Left lung (tissue), 10 donors: ENCODE data around the gene FBLIM1. TPM values are rescaled to one million over a fixed set of nuclear protein-coding genes. Genes with fewer than 3 reads are reported as not detected.
A peak's percentile ranks its signal among the peaks of the same experiment; 100 is the strongest.

Source experiments
- ATAC-seq: fragments of 200-7000 bp; cut with Tn5 transposase; one replicate; pipeline ENCODE4 v1.9.1; 2020; ENCODE audit warnings: moderate library complexity
- DNase-seq, 4 donors: peaks; one replicate each; pipeline ENCODE4 v3.0.0-alpha.2; 2013 to 2020
- H3K27ac ChIP-seq, 2 donors: fragments of 200-600 bp; sonication (generic) in 1 of 2; one replicate each; pipeline versions ENCODE4 v1.5.0 to v1.8.0; 2020 to 2021
- H3K27me3 ChIP-seq, 2 donors: fragments of 200-600 bp; sonication (generic) in 1 of 2; one replicate each; pipeline versions ENCODE4 v1.5.0 to v1.8.0; 2020 to 2021
- H3K36me3 ChIP-seq, 2 donors: fragments of 200-600 bp; sonication (generic) in 1 of 2; one replicate each; pipeline versions ENCODE4 v1.5.0 to v1.8.0; 2020 to 2021
- H3K4me1 ChIP-seq, 2 donors: fragments of 200-600 bp; one replicate each; pipeline ENCODE4 v1.8.0; 2021
- H3K4me3 ChIP-seq, 2 donors: fragments of 200-600 bp; sonication (generic) in 1 of 2; one replicate each; pipeline versions ENCODE4 v1.5.0 to v1.8.0; 2020 to 2021; ENCODE audit warnings: mild to moderate bottlenecking in 1 of 2
- H3K9me3 ChIP-seq, 2 donors: fragments of 200-600 bp; sonication (generic) in 1 of 2; one replicate each; pipeline versions ENCODE4 v1.5.0 to v1.8.0; 2020 to 2021
- intact Hi-C, 2 donors: fragments of 100-400 bp; cut with DNase I; formaldehyde crosslinking; loops; one replicate each; pipeline versions ENCODE4 v1.11.2 to v1.14.2; 2022
- polyA plus RNA-seq, 6 donors: library from polyadenylated mRNA; unstranded; fragments of 120-200 nt; gene quantifications; one replicate each; pipeline ENCODE4 v1.2.1, GENCODE V29; 2013; ENCODE audit not compliant: insufficient read length in 6 of 6
- total RNA-seq, 2 donors: library from RNA; stranded (reverse); fragmentation: NEBNext Ultra II Directional; extraction: Animal tissue kit (Norgen Biotek cat#: 25700); gene quantifications; one replicate each; pipeline ENCODE4 v1.2.1, GENCODE V29; 2021
- TF ChIP-seq, protein P1 (sequence below), 2 donors: fragments of 200-600 bp; sonication (generic) in 1 of 2; IDR thresholded peaks; one replicate each; pipeline versions ENCODE4 v1.5.0 to v1.8.0; 2021; ENCODE audit warnings: antibody characterized with exemption in 2 of 2
- donor health status: DM: no; HTN: yes; CAD: no.
- donor health status: DM: no; HTN: no; CAD: no.

The FBLIM1 gene
- total and polyA plus RNA-seq, 8 donors = 52.3 to 90.0 (median 69.0) TPM

DNA sequence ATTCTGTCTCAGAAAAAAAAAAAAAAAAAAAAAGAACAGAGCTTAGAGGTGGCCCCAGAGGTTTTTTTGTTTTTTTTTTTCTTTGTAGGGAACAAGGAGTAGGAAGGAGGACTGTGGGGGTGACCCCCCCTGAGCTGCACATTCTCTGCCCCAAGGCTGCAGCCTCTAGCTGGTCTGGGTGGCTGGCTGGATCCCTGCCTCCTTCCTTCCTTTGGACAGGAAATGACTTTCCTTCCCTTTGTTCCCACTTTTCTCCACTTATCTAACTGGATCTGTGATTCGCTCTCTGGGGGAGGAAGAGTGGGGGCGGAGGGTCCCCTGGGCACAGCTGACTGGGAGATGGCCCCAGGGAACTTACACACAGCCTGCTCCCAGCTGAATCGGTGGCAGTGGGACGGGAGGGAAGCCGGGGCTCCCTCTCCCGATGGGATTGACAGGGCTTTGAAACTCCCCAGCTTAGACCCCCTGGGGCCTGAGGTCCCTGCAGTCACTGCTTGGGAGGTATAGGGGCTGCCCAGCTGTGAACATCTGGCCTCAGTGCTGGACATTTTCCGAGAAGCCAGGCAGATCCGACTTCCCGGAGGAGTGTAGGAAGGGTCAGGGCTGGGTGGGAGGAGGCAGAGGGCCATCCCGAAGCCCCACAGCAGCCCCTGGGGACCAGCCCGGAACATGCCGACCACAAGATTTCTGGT is 2.1 kb downstream of the FBLIM1 start:
- peaks cover 14 to 69% of the 10 kb centered on the region in 2 donors for H3K27me3 ChIP-seq
- TF ChIP-seq, protein P1, sequence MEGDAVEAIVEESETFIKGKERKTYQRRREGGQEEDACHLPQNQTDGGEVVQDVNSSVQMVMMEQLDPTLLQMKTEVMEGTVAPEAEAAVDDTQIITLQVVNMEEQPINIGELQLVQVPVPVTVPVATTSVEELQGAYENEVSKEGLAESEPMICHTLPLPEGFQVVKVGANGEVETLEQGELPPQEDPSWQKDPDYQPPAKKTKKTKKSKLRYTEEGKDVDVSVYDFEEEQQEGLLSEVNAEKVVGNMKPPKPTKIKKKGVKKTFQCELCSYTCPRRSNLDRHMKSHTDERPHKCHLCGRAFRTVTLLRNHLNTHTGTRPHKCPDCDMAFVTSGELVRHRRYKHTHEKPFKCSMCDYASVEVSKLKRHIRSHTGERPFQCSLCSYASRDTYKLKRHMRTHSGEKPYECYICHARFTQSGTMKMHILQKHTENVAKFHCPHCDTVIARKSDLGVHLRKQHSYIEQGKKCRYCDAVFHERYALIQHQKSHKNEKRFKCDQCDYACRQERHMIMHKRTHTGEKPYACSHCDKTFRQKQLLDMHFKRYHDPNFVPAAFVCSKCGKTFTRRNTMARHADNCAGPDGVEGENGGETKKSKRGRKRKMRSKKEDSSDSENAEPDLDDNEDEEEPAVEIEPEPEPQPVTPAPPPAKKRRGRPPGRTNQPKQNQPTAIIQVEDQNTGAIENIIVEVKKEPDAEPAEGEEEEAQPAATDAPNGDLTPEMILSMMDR (IDR thresholded peaks at IDR 0.05) = no peak
- ATAC-seq = peak; percentile 7
- intact Hi-C loops = no loop called here
- no peaks in the 10 kb centered on the region for H3K36me3 ChIP-seq
- H3K27ac ChIP-seq = peak overlapping the region; percentile 37 to 65
- peaks cover 11 to 31% of the 10 kb centered on the region in 2 donors for H3K4me1 ChIP-seq
- peak in 2 of 4 donors; percentile 89 to 95 for DNase-seq
- no peaks in the 10 kb centered on the region for H3K9me3 ChIP-seq
- peak overlapping the region in 1 of 2 donors; percentile 1 for H3K4me3 ChIP-seq

DNA sequence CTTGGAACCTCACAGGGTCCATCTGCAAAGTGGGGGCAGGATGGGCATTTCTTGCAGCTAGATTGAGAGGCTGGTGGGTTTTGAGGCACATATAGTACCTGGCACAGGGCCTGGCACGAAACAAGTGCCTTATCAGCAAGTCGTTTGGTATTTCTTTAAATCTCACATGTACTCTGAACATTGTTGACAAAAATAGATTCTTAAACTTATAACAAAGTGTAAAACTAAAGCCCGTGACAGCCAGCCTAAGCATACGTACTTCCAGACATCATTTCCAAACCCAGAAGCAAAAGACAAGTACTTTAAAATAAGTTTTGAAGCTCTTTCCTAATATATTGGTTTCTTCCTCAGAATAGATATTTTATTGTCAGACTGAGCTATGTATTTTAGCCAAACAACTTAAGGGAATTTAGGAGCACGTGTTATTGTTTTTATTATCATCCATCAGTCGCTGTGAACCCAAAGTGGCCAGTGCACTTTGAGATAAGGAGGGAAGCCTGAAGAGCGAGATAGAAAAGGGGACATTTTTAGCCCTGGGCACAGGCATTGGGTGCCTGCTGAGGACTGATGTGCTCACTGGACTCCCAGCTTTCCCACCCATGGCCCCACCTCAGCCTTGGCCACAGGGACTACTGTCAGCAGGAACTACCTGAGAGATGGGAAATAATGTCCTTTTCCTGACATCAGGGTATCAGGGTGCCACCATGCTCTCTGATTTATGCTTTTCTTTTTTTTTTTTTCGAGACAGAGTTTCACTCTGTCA is 3.0 kb downstream of the FBLIM1 start:
- no peak overlapping the region for H3K4me3 ChIP-seq
- ATAC-seq (no peak), DNase-seq (no peak)
- TF ChIP-seq, protein P1 (IDR thresholded peaks at IDR 0.05) = no peak
- intact Hi-C loops = no loop called here
- no peaks in the 10 kb centered on the region for H3K36me3 ChIP-seq
- peaks cover 11 to 27% of the 10 kb centered on the region in 2 donors for H3K4me1 ChIP-seq
- H3K27ac ChIP-seq = peak overlapping the region; percentile 37 to 65
- H3K9me3 ChIP-seq = no peaks in the 10 kb centered on the region
- H3K27me3 ChIP-seq = peaks cover 14 to 63% of the 10 kb centered on the region in 2 donors

DNA sequence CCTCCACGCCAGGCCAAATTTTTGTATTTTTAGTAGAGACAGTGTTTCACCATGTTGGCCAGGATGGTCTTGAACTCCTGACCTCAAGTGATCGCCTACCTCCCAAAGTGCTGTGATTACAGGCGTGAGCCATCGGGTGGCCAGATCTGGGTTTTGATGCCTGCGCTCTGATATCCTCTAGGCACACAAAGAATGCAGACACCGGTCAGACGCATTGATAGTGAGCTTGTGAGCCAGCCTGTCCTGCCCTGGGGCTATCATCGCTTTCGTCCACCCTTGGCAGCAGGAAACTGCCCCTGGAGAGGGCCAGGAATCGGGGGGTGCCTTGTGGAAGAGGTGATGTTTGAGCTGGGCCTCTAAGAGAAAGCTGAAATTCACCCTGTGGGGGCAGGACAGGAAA is 4.0 kb downstream of the FBLIM1 start:
- Histone ChIP-seq H3K9me3 (no peaks in the 10 kb centered on the region), H3K27ac (no peak overlapping the region), H3K4me3 (no peak overlapping the region), H3K27me3 (peaks cover 14 to 53% of the 10 kb centered on the region in 2 donors), H3K36me3 (no peaks in the 10 kb centered on the region), H3K4me1 (peaks cover 9 to 18% of the 10 kb centered on the region in 2 donors)
- intact Hi-C loops = no loop called here
- DNase-seq (no peak), ATAC-seq (no peak)
- TF ChIP-seq, protein P1 (IDR thresholded peaks at IDR 0.05) = no peak

DNA sequence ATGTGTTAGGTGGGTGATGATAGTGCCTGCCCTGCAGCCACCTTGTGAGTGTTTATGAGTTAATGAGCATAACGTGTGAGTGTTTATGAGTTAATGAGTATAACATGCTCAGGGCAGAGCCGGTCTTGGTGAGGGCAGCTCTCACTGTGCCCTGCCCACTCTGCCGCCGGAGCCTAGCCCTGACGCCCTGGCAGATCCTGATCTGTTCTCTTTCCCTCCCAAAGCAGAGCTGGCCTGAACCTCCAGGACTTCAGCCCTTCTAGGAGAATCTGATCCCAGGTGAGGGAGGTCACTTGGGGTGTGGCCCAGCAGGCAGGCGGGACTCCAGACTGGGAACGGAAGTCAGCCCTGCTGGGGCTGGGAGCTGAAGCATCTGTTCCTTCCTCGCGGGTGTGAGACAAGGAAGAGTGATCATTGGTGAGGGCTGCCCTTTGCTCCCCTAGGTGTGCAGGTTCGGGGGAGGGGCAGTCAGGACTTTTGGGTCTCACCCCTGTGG is 5.7 kb downstream of the FBLIM1 start:
- H3K9me3 ChIP-seq = no peaks in the 10 kb centered on the region
- intact Hi-C loops = no loop called here
- TF ChIP-seq, protein P1 (IDR thresholded peaks at IDR 0.05) = no peak
- H3K4me1 ChIP-seq = peaks cover 1 to 3% of the 10 kb centered on the region in 2 donors
- no peak overlapping the region for H3K4me3 ChIP-seq
- ATAC-seq (no peak), DNase-seq (no peak)
- H3K27me3 ChIP-seq = peaks cover 9 to 35% of the 10 kb centered on the region in 2 donors
- H3K36me3 ChIP-seq = no peaks in the 10 kb centered on the region
- H3K27ac ChIP-seq = no peak overlapping the region

DNA sequence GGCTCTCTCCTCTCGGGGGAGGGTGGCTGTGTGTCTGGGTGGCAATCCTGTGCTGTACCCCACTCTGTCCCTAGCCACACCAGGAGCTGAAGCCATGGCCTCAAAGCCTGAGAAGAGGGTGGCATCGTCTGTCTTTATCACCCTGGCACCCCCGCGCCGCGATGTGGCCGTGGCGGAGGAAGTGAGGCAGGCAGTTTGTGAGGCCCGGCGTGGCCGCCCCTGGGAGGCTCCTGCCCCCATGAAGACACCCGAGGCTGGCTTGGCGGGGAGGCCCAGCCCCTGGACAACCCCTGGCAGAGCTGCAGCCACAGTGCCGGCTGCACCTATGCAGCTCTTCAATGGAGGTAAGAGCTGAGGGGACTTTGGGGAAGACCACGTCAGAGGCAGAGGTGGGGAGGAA is 6.3 kb downstream of the FBLIM1 start:
- Histone ChIP-seq H3K4me1 (peaks cover 0 to 3% of the 10 kb centered on the region in 2 donors), H3K9me3 (no peaks in the 10 kb centered on the region), H3K27me3 (peaks cover 5 to 29% of the 10 kb centered on the region in 2 donors), H3K4me3 (no peak overlapping the region), H3K36me3 (peaks cover 0 to under 1% of the 10 kb centered on the region in 2 donors), H3K27ac (no peak overlapping the region)
- TF ChIP-seq, protein P1 (IDR thresholded peaks at IDR 0.05) = no peak
- intact Hi-C loops = no loop called here
- DNase-seq = peak in 1 of 4 donors; percentile 79
- ATAC-seq = no peak
